ENCODE data around the gene KIAA1614. TPM values are rescaled to one million over a fixed set of nuclear protein-coding genes. Genes with fewer than 3 reads are reported as not detected.
"Not testable (repeated sequence)": the region's sequence is repeated elsewhere in the genome, so short reads cannot be mapped to it uniquely, and the experiment has no call there.

The KIAA1614 gene
- total RNA-seq, 2 experiments from 2014 or later, result 0.11 to 0.38 TPM

DNA sequence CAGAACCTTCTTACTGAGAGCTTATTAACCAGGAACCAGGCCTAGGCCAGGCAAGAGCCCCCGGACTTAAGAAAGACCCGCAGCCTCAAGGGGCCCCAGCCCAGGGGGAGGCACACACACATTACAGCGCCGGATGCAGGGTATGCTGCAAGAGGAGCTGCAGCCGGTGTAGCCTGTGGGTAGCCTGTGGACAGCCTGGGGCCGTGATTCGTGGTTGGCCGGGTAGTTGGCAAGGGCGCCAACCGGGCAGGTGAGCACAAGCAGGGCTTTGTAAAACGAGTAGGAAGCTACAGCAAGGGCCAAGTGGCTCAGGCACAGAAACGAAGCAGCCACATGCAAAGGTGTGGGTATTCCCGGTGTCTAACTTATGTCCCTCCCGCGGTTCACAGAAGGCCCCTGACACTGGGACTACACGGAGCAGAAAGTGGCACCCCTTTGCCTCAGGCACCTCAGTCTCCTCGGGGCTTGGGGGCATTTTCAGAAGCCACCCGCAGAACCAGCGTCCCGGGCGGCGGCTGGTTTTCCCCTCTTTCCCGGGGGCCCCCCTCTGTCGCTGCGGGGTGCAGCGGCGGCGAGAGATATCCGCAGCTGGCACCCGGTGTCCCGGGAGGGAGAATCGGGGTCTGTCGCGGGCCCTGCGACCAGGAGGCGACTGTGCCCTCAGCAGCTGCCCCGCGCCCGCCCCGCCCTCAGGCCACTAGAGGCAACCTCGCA, 40.8 kb downstream of the KIAA1614 start:
- CTCF ChIA-PET, result interaction anchor here (1.5 kb wide), 1 partner anchor 212 kb away, joined by 5 read pairs; no protein-coding TSS in a partner anchor

DNA sequence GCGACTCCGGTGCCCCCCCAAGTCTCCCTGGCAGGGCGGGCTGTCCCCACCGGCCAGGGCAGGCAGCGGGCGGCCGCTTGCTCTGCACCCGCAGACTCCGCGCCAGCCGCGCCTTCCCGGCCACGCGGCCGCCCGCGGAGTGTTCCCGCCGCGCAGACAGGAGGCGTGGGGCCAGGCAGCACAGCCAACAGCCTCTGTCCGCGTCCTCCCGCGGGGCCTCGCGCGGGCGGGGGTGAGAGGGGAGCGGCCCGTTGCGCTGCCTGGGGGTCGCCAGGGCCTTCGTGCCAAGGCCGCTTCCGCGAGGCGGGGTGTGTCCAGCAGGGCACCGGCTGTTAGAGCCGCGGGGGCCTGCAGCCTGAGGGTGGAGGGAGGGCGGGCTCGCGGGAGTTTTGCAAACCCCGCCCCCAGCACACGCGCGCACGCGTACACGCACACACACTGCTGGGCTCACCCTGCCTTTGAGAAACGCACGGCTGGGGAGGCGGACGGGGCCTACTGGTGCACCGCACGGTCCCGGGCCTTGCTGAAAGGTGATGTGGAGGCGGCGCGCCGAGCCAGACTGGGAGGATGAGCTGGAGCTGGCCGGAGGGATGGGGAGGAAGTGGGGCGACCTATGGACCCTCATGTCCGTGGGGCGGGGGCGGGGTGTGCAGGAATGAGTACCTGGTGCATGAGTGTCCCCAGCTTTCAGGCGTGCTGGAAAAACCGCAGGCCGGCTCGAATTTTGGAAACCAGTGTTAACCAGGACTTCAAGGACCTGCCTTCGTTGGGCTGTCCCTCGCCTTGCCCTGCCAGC, 41.5 kb downstream of the KIAA1614 start:
- POLR2A ChIA-PET, result interaction anchor here (0.8 kb wide), 1 partner anchor 451 kb away, joined by 3 read pairs; no protein-coding TSS in a partner anchor
- CTCF ChIA-PET, result no interaction called here

More for the DNA sequence above, 40.8 kb downstream of the KIAA1614 start:
- POLR2A ChIA-PET, result no interaction called here

DNA sequence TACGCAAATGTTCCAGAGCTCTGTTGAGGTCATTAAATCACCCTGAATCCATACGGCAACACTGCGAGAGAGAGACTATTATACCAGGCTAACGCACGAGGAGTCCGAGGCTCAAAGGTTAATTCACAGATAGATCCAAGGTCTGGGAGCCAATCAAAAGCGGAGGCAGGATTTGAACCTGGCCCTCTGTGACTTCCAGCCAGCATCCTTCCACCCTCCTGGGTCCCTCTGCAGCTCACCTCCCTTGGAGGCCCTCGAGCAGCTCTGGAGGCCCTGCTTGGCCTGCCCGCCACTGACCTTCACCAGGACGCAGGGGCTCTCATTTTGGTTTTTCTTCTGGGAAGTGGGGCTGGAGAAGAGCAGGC, 42.1 kb downstream of the KIAA1614 start:
- ChIA-PET POLR2A (interaction anchor here (0.8 kb wide), 1 partner anchor 452 kb away, joined by 3 read pairs; no protein-coding TSS in a partner anchor), CTCF (no interaction called here)

DNA sequence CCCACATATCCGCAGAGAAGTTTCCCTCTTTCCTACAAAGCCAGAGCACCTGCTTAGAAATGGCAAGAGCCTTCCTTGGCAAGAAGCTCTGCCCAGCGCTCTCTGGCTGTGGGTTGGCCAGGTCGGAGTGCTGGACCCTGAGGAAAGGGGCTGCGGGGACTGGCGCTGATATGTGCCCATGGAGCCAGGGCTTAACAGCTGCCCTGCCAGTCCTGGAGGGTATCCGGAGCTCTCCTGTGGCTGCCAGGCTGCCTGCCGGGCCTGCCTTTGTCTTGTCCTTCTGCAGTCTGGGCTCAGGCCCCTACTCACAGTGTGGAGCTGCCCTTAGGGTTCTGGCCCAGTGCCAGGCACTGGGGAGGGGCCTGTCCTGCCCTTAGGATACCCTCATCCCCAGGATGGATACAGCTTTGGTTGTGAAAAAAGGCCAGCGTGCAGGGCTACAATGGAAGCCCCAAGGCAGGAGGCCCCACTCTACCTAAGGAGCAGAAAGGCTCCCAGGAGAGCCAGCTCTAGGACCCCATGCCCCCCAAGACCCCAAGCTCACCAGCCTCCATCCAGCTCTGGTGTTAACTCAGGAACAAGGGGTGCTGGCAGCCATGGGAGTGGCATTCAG, 43.4 kb downstream of the KIAA1614 start:
- POLR2A ChIA-PET, result no interaction called here
- CTCF ChIA-PET, result no interaction called here

DNA sequence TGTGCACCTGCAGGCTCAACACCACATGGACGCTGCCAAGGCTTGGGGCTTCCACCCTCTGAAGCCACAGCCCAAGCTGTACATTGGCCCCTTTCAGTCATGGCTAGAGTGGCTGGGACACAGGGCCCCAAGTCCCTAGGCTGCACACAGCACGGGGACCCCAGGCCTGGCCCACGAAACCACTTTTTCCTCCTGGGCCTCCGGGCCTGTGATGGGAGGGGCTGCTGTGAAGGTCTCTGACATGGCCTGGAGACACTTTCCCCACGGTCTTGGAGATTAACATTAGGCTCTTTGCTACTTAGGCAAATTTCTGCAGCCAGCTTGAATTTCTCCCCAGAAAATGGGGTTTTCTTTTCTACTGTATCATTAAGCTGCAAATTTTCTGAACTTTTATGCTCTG, 46.9 kb downstream of the KIAA1614 start:
- CTCF ChIA-PET, result not testable (repeated sequence)

DNA sequence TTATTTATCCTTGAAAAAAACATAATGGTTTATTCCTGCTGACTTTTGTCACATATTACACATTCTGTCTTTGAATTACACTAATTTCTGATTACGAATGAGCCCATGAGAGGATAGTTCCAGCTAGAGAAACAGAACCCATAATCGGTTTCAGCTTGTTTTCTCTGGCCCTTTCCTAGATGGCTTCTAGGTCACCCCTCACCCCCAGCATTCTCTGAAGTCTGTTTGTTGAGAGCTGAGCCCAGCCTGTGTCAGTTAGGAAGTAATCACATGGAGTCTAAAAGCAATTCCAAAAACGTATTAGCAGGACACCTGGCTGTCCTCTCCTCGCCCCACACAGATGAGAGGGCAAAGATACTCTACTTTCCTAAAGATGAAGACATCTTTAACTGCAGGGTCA, 48.9 kb downstream of the KIAA1614 start:
- CTCF ChIA-PET, result interaction anchor here (1.3 kb wide), 1 partner anchor 181 kb away, joined by 3 read pairs; no protein-coding TSS in a partner anchor
- POLR2A ChIA-PET, result no interaction called here

More for the DNA sequence above, 46.9 kb downstream of the KIAA1614 start:
- POLR2A ChIA-PET, result not testable (repeated sequence)

DNA sequence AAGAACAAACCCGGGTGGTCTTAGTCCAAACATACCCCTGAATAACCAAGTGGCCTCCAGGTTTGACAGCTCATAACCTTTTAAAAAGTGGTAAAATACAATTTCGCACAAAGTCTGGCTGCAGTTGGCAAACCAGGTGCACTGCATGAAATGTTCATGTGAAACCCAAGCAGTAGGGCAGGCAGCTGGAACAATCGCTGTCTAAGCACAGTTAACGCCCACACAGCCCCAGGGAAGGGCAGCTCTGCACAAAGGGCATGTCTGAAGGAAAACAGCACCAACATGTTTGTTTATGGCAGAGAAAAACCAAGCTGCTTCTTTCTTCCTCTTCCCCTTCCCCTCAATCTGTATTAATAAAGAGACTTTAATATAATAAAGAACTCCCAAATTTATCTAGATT, 49.5 kb downstream of the KIAA1614 start:
- CTCF ChIA-PET, result interaction anchor here (1.0 to 1.3 kb wide), 2 partner anchors 11 to 180 kb away, joined by 3 read pairs; no protein-coding TSS in a partner anchor
- POLR2A ChIA-PET, result no interaction called here

DNA sequence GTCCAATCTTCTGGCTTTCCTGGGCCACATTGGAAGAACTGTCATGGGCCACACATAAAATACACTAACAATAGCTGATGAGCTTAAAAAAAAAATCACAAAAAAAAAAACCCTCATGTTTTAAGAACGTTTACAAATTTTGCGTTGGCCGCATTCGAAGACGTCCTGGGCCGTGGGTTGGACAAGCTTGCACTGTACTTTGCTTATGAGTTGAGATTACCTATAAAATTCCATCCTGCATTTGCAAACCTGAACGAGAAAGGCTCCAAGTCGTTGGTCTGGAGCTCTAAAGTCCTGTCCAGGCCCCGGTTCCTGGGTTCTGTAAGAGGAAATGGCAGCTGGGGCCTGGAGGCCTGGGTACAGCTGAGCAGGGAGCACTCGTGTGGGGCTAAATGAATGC, 51.4 kb downstream of the KIAA1614 start:
- CTCF ChIA-PET, result no interaction called here

DNA sequence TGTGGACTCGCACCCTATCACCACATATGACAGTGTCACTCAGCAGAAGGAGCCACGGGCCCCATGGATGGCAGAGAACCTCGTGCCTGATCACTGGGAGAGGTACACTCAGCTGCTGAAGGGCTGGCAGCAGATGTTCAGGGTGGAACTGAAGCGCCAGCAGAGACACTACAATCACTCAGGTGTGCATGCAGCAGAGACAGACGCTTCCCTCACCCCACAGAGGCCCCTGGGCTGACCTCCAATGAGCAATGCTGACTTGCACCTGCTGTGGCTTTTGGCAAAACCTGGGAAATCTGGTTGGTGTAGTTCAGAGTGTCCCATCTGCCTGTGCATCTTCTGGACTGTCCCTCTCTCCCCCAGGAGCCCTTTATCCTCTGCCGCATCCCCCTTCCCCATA, 51.9 kb downstream of the KIAA1614 start:
- POLR2A ChIA-PET, result no interaction called here
- CTCF ChIA-PET, result no interaction called here

More for the DNA sequence above, 51.4 kb downstream of the KIAA1614 start:
- POLR2A ChIA-PET, result interaction anchor here (0.6 kb wide), 1 partner anchor 52 kb away, joined by 4 read pairs; no protein-coding TSS in a partner anchor

DNA sequence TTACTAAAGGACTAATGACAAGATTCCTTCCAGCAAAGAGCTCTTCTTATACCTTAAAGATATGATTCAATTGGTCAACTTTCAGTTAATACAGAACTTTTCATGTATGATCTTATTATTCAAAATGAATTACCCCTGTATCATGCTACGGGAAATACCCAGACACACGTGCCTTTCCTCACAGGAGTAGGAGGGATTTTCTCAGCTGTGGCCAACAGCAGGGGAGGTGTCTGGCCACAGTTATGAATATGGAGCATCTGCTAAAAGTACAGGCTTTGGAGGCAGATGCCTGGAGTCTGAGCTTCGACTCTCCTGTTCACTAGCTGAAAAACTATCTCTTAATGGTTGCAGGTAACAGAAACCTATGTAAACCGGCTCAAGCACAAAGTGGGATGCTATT, 53.6 kb downstream of the KIAA1614 start:
- POLR2A ChIA-PET, result no interaction called here

DNA sequence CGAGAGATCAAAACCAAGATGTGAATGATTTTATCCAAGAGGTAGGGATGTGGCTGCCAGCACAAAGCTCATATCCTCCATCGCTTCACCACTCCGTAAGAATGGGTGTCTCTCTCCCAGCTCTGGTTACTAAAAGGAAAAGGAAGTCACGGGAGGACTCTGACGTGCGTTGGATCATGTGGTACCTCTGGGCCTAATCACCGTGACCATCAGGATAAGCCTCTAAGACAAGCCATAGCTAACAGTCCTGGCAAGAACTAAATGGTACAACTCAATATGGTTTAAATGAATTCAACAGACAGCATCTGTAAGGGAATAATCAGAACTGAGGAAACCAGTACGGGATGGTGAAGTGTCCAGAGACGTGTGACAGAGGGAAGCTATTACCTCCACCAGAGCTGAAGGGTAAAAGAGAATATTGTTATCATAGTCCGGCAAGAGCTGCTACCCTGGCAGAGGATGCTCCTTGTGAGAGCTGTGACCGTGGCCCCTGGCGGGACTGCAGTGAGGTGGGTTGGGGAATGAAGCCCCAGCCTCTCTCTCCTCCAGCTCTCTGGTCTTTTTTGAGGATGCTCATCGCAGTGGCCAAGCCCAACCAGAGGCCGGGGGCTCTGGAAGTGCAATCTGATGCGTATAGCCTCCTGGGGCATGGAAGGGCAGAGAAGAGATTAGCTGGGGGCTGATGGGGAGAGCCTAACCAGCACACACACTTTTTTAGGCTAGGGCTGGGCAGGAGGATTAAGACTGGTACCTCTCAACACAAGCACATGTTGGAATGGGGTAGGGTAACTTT, 54.2 kb downstream of the KIAA1614 start:
- POLR2A ChIA-PET, result no interaction called here

More for the DNA sequence above, 53.6 kb downstream of the KIAA1614 start:
- CTCF ChIA-PET, result no interaction called here

DNA sequence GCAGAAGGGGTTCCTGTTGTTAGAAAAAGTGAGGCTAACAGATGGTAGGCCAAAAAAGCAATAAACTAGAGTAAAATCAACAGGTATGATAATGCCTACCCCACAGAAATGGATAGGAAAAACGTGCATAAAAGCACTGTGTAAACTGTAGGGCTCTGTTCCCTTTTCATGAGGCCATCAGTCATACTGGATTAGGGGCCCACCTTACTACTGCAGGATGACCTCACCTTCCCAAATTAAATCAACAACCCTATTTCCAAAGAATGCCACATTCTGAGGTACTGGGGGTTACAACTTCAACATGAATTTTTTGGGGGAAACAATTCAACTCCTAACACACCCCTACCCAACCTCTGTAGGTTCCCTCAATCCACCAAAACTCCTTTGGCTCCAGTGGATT, 54.9 kb downstream of the KIAA1614 start:
- ChIA-PET CTCF (no interaction called here), POLR2A (no interaction called here)

More for the DNA sequence above, 54.2 kb downstream of the KIAA1614 start:
- CTCF ChIA-PET, result no interaction called here

DNA sequence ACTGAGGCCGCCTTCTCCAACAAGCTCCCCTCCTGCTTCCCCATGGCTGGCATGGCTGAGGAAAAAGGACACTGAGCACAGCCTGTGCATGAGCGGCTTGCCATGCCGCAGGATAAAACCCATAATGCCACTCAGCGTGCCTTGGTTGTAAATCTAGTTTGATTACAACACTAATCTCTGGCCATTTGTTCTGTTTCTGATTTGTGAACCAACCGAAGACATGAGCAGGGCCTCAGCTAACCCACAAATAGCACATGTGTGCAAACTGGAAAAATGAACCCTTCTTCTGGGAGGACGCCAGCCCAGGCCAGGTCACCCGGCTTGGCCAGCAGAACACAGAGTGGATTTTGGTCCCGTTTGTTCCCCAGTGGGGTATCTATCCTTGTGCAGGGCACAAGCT, 56.1 kb downstream of the KIAA1614 start:
- CTCF ChIA-PET, POLR2A ChIA-PET: not testable (repeated sequence)

DNA sequence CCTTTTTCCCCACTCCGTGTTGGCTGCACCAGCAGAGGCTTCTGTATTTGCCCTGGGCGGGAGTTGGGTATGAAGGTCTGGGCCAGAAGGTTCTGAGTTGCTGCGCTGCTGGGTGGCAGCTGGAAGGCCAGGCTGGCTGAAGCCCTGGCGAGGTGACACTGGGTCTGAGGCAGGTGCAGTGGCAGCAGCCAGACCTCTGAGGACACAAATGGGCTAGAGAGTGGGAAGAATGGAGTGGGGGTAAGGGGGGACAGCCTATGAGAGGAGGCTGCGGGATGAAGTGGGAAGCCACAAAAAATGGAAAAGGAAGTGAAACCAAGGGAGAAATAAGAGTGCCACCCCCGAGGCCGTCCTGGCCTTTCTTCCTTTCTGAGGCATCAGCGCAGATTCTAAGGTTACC, 56.7 kb downstream of the KIAA1614 start:
- POLR2A ChIA-PET, result no interaction called here
- CTCF ChIA-PET, result no interaction called here

DNA sequence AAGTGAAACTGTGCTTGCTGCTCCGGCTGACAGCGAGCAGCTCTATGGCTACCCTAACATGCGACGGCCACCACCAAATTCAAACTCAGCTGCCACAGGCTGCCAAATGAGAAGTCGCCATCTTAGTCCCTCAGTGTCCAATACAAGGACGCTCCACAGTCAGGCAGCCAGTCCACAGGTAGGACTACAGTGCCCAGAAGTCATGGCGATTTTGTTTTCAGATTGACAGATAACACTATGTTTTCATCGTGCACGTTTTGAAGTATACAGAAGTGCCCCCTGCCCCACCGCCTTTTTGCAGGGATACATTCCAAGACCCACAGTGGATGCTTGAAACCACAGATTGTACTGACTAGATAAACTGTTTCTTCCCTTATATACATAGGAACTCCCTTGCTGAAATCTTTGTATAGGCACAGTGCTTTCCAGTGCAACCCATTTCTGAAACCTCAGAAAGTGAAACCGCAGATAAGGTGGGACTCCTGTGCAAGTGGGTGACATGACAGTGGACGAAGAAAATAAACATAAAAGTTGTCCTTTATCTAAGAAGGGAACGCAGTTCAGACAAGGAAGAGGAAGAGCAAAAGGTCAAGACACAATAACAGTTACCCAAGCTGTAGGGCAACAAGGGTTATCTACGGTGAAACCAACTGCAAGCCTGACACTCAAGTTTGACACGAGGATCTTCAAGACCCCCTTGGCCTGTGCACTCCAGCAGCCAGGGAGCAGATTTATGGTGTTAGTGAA, 57.8 kb downstream of the KIAA1614 start:
- CTCF ChIA-PET, result no interaction called here
- POLR2A ChIA-PET, result no interaction called here

DNA sequence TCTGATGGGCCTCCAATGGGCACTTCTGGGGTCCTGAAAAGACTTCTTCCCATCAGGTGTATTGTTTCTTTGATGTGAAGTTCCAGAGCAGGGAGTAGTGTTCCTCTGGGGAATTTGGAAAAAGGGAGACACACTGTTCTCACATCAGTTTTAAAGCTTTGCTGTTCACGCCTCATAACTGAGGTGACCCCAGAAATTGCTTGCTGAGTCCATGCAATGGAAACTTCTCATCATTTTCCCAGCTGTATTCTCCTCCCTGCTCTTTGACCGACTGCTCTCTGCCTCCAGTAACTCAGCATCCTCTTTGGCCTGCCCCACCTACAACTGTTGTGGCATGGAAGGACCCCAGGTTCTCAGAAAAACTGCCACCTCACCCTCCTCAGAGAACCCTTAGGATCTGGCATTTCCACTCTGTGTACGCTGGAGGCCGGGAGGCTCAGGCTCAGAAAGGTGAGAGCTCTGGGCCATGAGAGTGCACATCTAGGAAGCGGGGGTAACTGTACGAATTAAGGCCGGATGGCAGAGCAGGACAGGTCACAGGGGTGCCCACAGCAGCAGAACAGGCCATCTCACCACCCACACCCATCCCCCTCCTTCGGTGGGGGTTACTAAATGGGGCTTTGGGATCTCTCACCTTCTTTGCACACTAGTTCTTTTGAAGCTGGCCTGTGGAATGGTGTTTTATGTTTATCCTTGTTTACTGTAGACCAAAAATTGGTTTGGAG, 58.7 kb downstream of the KIAA1614 start:
- ChIA-PET POLR2A (no interaction called here), CTCF (no interaction called here)

DNA sequence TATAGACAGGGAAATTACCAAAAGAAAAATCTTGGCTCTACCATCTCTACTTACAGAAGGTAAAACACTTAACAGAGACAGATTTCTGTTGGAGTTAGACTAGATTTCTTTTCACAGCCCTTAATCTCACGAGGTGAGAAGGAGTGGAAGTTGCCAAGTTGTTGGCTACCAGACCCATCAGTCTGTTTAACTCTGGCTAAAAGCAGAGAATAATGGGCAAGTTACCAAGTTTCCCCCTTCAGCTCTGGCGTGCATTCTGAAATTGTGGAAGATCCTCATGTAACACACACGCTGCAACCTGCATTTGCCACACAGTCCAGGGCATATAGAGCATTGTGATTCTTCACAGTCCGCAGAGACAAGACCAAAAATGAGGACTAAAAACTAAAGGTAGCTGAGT, 60.7 kb downstream of the KIAA1614 start:
- ChIA-PET POLR2A (no interaction called here), CTCF (interaction anchor here (0.6 kb wide), 1 partner anchor 11 kb away, joined by 3 read pairs; no protein-coding TSS in a partner anchor)

DNA sequence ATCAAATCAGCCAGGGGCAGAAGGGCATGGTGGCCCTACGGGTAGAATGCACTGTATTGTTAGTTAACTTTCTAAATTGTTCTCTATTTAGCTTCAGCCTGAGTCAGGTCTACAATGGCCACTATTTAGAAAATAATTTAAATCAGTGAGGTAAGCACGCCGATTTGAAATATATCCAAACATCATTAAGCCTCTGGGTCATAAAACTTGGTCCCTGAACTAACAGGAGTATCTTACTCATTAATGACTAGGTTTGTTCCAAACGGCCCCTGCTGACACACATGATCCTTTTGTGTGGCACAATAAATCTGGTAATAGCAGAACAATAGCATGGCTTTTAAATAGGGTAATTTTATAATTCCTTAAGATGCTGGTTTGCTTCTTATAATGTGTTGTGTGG, 61.5 kb downstream of the KIAA1614 start:
- ChIA-PET POLR2A (interaction anchor here (0.5 kb wide), 1 partner anchor 48 kb away, joined by 3 read pairs; no protein-coding TSS in a partner anchor), CTCF (no interaction called here)
